SU-DHL-6 (cell line): ENCODE data around the gene RAPH1.
A peak's percentile ranks its signal among the peaks of the same experiment; 100 is the strongest.

Experiments used
- EZH2phosphoT487 ChIP-seq: fragments of 200-600 bp; sonication (generic), shearing (Covaris generic); conservative IDR thresholded peaks from 2 replicates; pipeline ENCODE4 v1.6.1; 2018; ENCODE audit warnings: mild to moderate bottlenecking, antibody characterized with exemption, low read length, moderate library complexity, mixed read lengths
- TF ChIP-seq, protein P1 (sequence below): fragments of 200-600 bp; sonication (generic); IDR thresholded peaks from one replicate; pipeline ENCODE4 v1.5.1; 2017; ENCODE audit warnings: antibody characterized with exemption, mild to moderate bottlenecking, low read length, moderate library complexity; ENCODE audit not compliant: insufficient read depth, poor library complexity, severe bottlenecking

DNA sequence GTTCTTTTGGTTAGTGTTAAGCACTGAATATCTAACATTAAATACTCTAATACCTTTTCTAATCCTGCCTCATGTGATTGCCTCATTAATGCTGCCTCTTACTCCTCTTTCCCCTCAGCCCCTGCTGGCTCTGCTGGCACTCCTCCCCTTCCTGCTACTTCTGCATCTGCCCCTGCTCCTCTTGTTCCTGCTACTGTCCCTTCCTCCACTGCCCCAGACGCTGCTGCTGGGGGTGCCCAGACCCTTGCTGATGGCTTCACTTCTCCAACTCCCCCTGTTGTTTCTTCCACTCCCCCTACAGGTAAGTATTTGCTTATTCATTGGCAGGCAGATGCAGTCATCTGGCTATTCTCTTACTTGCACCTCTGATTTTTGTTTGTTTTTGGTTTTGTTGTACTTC is 138.4 kb downstream of the RAPH1 start:
- TF ChIP-seq, protein P1, sequence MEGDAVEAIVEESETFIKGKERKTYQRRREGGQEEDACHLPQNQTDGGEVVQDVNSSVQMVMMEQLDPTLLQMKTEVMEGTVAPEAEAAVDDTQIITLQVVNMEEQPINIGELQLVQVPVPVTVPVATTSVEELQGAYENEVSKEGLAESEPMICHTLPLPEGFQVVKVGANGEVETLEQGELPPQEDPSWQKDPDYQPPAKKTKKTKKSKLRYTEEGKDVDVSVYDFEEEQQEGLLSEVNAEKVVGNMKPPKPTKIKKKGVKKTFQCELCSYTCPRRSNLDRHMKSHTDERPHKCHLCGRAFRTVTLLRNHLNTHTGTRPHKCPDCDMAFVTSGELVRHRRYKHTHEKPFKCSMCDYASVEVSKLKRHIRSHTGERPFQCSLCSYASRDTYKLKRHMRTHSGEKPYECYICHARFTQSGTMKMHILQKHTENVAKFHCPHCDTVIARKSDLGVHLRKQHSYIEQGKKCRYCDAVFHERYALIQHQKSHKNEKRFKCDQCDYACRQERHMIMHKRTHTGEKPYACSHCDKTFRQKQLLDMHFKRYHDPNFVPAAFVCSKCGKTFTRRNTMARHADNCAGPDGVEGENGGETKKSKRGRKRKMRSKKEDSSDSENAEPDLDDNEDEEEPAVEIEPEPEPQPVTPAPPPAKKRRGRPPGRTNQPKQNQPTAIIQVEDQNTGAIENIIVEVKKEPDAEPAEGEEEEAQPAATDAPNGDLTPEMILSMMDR, result peak; percentile 14
- TF ChIP-seq EZH2phosphoT487, result no peak
